Measurements from ENCODE around the gene MIER3.

MIER3 gene

GRCh38 chr5:56893251-56893951 lies 58.5 kb downstream of the MIER3 start:
- DNase-seq = no peak

GRCh38 chr5:56881571-56881970 lies 70.4 kb downstream of the MIER3 start:
- no peak for DNase-seq

- DNase-seq = peak; percentile 39 to 68 (median 55)
Measured at GRCh38 chr5:56876327-56876726, 75.6 kb downstream of the MIER3 start.

GRCh38 chr5:56873056-56873455 lies 78.9 kb downstream of the MIER3 start:
- no peak for DNase-seq

- no peak for DNase-seq
Measured at GRCh38 chr5:56871777-56872176, 80.1 kb downstream of the MIER3 start.
